ENCODE measurements around the gene NFATC2IP. TPM values are rescaled to one million over a fixed set of nuclear protein-coding genes. Genes with fewer than 3 reads are reported as not detected.
A peak's percentile ranks its signal among the peaks of the same experiment; 100 is the strongest.

The NFATC2IP gene
- total and polyA plus RNA-seq, 2 of the 13 experiments (the other 11 are each of a cell fraction or from before 2014, with no cell fraction given), result 32.1 to 48.5 TPM

GRCh38 chr16:28950648-28951409, at the start of gene NFATC2IP (continued):
- TF ChIP-seq ZGPAT (CRISPR knock-in tag; IDR thresholded peaks at IDR 0.05), result peak; percentile 76
- no peak for TF ChIP-seq ZFYVE20 (CRISPR knock-in tag; IDR thresholded peaks at IDR 0.05; ENCODE audit: borderline replicate concordance, low read depth)
- TF ChIP-seq GRHL1 (CRISPR knock-in tag; conservative IDR thresholded peaks at IDR 0.05), result no peak
- TF ChIP-seq MYNN (CRISPR knock-in tag; IDR thresholded peaks at IDR 0.05; ENCODE audit: low read depth), result no peak; the same call in 1 of the 2 replicates
- peak; percentile 59 for TF ChIP-seq XRCC5 (optimal IDR thresholded peaks at IDR 0.05; ENCODE audit: low read length)
- peak; percentile 35; the same call in 1 of the 2 replicates for TF ChIP-seq GATAD2A (CRISPR knock-in tag; IDR thresholded peaks at IDR 0.05)
- TF ChIP-seq ZC3H13 (CRISPR knock-in tag; IDR thresholded peaks at IDR 0.05), result peak; percentile 63; the same call in 1 of the 2 replicates
- peak; percentile 57; the same call in 1 of the 2 replicates for TF ChIP-seq ERF (CRISPR knock-in tag; IDR thresholded peaks at IDR 0.05)
- TF ChIP-seq MTERF4 (CRISPR knock-in tag; IDR thresholded peaks at IDR 0.05), result peak; percentile 34; the same call in 1 of the 2 replicates
- peak; percentile 46 for TF ChIP-seq PAXIP1 (CRISPR knock-in tag; conservative IDR thresholded peaks at IDR 0.05)
- no peak for TF ChIP-seq SIN3B (IDR thresholded peaks at IDR 0.05; ENCODE audit: low read length)
- TF ChIP-seq POLR2G (IDR thresholded peaks at IDR 0.05; ENCODE audit: low read depth, low read length), result peak; percentile 84
- no peak for TF ChIP-seq TRIM24 (CRISPR knock-in tag; IDR thresholded peaks at IDR 0.05)
- TF ChIP-seq ZBTB38 (CRISPR knock-in tag; IDR thresholded peaks at IDR 0.05), result no peak
- no peak for TF ChIP-seq ZNF484 (CRISPR knock-in tag; IDR thresholded peaks at IDR 0.05; ENCODE audit: borderline replicate concordance, low read depth)
- no peak for TF ChIP-seq HMG20B (CRISPR knock-in tag; conservative IDR thresholded peaks at IDR 0.05)
- TF ChIP-seq PAWR (CRISPR knock-in tag; IDR thresholded peaks at IDR 0.05; ENCODE audit: borderline replicate concordance), result peak; percentile 73; the same call in 1 of the 2 replicates
- 0 out of 2 replicates have a peak, but pooled peaks have one; percentile 69 for TF ChIP-seq ZNF616 (CRISPR knock-in tag; IDR thresholded peaks at IDR 0.05; ENCODE audit: low read depth)
- no peak for TF ChIP-seq ZNF205 (CRISPR knock-in tag; IDR thresholded peaks at IDR 0.05)
- peak; percentile 71; the same call in 1 of the 2 replicates for TF ChIP-seq ZSCAN12 (CRISPR knock-in tag; IDR thresholded peaks at IDR 0.05)

Measured in HepG2 (cell line).